HG02759 (cell line): ENCODE measurements around the gene UBE3B.

Experiments used
- ATAC-seq: cut with Tn5 transposase; IDR thresholded peaks from one replicate; pipeline ENCODE4 v1.9.1; 2021; ENCODE audit warnings: mild to moderate bottlenecking, moderate library complexity; ENCODE audit not compliant: unreplicated experiment

UBE3B gene

DNA sequence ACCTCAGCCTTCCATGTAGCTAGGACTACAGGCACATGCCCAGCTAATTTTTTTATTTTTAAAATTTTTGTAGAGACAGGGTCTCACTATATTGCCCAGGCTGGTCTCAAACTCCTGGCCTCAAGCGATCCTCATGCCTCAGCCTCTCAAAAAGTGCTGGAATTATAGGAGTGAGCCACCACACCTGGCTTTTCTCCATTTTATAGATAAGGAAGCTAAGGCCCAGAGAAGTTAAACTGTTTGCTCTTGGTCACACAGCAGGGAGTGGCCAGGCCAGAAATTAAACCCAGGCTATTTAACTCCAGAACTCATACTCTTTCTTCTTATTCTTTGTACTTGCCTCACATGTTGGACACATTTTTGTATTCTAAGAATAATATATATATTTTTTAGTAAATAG lies 16.5 kb downstream of the UBE3B start:
- no peak for ATAC-seq

DNA sequence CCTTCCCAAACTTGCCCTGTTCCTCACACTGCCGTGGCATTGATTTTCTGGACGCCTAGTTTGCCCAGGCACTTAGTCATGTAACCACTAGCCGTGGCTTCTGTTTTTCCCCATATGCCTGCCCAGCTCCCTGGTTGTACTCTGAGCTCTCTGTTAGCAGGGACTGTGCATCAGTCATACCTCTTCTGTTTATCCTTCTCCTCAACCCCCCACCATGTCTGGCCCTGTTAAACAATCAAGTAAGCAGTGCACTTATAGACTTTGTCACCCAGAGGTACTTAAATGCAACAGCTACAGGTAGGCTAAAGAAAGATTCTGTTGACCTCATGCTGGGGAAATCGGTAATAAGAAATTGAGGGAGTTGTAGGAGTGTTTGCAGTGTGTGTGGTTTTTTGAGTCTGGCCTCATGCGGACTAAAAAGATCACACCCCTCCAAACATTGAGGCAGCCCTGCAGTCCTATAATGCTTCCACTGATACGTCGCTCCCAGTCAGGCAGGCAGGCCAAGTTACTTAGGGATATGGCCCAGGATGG lies 17.0 kb downstream of the UBE3B start:
- ATAC-seq = no peak

DNA sequence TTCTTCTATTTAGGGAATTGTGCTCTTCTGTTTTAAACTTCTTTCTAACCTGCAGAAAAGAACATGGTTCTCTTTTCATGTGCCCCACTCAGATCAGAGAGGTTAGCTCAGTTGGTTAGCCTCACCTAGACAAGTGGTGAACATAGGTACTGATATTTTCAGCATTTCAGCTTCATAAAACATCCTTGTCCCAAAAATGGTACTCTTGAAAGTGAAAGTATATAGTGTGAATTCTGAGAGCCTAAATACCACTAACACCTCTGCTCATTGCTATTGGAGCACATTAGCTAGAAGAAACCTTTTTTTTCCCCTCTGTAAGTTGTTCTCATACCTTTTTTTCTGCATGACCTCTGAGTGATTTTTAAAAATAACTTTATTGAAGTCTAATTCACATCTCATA lies 17.6 kb downstream of the UBE3B start:
- no peak for ATAC-seq

DNA sequence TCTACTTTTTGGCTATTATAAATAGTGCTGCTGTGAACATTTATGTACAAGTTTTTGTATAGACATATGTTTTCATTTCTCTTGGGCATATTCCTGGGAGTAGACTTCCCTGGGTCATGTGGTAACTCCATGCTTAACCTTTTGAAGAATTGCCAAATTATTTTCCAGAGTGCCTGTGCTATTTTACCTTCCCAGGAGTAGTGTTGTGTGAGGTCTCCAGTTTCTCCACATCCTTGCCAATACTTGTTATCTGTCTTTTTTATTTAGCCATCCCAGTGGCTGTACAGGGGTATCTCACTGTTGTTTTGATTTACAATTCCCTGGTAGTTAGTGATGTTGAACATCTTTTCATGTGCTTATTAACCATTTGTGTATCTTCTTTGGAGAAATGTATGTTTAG lies 18.9 kb downstream of the UBE3B start:
- no peak for ATAC-seq

DNA sequence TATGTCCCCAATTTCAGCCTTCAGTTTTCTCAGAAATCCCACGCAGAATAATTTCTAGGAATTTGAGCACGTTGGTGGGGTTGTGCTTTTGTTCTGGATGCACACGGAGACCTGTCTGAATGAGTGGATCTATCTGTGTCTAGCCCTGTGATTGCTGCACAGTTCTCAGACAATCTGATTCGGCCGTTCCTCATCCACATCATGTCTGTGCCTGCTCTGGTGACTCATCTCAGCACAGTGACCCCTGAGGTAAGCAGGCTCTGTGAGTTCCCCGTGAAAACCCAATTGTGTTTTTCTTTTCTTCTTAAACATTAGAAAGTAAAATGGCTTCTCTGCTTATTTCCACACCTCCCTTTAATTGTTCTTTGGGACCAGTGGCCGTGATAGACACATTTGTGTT lies 20.2 kb downstream of the UBE3B start:
- no peak for ATAC-seq

DNA sequence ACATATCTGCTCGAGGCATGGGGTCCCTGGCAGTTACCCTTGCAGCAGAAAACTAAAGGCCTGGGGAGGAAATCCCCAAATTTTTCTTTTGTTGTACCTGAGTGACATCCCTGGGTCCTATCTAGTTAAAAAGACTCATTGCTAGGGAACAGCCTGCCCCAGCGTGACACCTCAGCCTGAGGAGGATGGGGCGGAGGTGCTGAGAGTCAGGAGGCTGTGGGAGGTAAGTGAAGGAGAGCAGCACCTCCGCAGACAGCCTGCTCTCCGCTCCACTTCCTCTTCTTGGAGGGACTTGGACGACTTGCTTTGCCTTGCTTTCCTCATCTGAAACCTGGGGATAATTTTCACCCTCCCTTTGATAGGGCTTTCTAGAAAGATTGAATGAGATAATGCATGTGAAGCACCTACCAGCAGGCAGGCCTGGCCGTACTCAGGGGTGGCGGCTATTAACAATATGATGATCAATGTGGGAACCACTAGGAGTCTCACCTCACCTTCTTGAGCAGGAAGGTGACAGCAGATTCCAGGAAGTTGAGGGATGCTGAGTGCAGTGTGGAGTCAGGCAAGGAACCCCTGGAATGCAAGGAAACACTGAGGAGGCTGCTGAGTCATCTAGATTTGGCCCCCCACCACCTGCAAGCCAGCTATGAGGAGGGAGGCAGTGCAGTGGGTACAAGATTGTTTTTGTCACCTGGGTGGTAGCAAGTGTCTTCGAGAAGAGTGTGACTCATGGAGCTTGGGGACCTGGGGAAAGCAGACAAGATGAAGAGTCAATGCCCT lies 23.2 kb downstream of the UBE3B start:
- no peak for ATAC-seq

DNA sequence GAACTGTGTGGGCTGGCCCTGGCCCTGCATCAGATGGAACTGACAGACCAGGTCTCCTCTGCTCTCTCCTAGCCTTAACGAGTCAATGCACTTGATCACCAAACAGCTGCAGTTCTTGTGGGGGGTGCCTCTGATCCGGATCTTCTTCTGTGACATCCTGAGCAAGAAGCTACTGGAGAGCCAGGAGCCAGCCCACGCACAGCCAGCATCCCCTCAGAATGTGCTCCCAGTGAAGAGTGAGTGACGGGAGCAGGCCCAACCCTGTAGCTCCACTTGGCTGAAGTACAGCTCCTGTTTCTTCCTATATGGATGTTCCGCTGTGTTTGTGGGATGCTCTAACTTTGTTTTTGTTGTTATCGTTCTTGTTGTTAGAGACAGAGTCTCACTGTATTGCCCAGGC lies 23.9 kb downstream of the UBE3B start:
- ATAC-seq = no peak

DNA sequence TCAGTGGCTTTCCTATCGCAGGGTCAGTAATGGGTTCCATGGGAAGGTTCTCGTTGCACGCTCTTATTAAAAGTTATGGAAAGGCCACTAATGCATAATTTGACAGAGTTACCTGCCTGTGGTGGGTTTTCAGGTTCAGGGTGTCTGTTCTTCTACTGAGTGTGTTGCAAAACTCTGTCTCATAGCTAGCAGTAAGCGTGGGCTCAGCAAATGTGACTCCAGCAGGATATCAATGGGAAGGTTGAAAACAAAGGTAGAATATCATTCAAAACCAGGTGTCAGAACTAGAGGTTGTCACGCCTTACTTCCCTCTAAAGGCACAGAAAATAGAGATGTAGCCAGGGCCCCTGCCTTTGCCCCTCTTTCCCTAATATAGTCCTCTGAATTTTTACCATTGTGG lies 24.9 kb downstream of the UBE3B start:
- no peak for ATAC-seq

DNA sequence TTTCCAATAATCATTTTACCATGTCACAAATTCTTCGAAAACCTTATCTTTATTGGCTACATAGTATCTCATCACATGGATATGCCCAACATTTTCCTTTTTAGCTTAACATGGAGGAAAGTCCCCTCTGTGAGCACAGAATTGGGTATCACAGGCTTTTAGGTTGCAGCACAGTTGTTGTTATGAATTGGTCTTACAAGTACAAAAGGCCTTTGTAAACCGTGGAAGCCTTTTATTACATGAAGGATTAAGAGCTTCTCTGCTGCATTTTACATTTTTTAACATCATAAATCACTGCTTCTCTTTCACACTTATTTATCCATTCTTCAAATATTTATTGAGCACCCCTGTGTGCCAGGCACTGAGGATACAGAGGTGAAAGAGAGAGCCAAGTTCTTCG lies 26.2 kb downstream of the UBE3B start:
- ATAC-seq = no peak

DNA sequence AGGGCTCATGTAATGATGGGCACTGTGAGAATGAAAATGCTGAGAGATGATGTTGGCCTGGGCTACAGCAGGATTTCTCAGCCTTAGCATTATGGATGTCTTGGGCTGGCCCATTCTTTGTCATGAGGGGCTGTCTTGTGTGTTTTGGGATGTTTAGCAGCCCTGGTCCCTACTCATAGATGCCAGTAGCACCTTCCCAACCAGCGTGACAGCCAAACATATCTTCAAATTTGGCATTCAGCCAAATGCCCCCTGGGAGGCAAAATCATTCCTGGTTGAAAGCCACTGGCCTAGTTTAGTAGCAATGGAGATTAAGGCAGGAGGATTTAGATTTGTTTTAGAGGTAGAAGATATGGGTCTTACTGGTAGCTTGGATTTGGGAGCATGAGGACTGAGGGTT lies 26.6 kb downstream of the UBE3B start:
- ATAC-seq = no peak

DNA sequence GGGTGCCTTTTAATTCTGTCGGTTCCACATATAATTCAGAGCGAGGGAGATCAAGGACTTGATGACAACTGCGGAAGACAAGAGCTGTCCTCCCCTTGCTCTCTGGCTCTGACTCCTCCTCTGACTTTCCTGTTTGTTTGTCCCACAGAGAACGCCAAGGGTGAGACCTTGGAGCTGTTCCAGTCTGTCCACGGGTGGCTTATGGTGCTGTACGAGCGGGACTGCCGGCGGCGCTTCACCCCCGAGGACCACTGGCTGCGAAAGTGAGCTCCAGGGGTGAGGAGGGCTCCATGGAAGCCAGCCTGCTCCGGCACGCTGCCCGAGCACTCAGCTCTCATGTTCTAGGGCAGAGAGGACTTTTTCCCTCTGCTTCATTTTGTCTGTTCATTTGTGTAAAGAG lies 32.8 kb downstream of the UBE3B start:
- no peak for ATAC-seq

DNA sequence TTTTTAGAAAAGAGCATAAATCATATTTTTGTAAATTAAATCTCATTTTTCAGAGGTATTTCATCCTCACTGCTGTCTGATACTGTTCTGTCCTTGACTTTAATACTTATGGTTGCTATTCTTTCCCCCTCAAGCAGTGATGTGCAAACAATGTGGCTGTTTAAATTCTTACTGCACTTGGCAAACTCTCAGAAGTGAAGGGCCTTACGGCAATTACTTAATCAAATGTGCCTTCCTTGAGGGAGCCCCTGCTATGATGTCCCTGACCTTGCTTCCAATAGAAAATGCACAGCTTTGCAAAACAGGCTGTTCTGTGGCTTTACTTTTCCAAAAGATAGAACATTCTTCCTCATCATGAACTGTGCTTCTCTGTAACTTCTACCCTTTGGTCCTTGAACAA lies 35.2 kb downstream of the UBE3B start:
- ATAC-seq = no peak

DNA sequence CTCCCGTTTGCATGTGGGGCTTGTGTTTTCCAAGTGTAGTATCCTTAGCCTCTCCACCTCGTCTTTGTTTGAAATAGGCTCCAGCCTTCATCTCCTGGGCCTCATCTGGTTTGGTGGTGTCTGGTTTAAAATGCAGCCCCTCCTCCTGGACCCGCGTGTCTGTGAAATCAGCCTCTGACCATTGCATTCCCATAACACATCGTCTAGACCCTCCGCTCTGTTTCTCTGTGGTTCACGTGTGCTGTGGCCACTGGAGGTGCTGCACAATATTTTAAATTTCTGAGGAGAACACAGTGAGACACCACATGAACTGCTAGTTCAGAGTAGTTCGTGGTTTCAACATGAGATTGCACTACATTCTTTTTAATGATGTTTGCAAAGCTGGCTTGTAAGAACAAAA lies 35.6 kb downstream of the UBE3B start:
- ATAC-seq = no peak

DNA sequence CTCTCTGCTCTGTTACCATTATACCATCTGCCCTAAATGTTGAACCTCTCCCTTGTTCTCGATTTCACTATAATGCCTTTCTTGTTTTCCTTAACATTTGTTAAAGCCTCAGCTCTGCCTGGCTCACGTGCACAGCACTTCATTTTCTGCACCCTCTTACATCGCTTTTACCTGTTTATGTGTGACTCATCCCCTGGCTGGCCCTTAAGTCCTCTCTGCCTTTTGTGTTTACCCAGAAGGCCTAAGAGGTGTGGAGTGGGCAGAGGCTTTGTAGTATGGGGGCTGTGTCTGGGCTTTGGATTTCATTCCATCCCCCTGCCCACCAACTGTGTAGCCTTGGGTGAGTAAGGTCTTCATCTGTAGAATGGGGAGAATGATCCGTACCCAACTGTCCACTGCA lies 36.5 kb downstream of the UBE3B start:
- ATAC-seq = no peak

DNA sequence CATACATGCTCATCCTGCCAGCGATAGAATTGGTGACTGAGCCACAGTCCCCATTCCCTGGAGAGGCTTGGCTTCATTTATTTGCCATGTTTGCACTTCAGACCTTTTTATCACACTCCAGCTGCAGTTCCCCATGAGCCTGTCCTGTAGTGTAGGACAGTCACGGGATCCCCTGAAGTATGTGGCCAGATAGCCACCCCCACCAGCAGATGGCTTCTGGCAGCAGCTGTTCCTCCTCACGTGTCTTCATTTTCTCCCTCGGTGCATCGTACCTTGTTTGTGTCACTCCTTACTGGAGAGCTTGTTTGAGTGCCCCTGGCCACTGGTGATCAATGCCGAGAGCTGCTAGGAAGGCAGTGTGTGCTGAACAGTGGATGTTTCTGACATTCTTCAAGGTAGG lies 40.2 kb downstream of the UBE3B start:
- no peak for ATAC-seq

DNA sequence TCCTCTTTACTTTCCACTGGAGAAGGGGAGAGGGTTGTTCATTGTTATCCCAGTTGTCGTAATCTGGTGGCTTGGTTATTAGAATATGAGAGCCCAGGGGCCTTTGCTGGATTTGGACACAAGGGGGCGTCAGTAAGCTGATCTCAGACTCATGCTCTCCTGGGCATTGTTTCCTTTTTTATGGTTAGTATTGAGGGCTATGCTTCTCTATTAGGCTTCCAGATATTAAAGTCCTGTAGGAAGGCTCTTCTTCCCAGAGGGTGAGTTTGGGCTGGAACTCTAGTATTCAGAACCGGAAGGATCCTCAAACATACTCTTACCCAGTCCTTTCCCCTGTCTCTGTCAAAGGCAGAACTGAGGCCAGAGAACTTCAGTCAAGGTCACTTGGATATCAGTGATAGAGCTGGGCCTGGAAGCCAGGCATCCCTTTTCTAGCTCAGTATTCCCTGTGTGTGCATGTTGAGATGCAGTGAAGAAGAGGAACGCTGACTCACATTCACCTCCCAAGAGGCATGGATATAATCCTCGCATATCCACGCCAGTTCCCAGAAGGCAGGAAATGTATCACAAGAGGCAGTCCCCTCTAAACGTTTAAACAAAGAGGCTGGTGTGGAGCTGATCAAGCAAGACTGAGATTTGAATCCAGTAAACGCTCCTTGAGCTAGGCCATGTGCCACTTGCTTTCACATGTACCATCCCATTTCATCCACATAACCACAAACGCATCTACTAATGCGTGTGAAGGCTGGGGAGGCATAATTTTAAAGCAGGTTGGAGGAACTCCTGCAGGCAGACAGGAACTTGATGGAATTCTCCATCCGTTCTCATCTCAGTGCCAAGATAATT lies 41.6 kb downstream of the UBE3B start:
- ATAC-seq = no peak

DNA sequence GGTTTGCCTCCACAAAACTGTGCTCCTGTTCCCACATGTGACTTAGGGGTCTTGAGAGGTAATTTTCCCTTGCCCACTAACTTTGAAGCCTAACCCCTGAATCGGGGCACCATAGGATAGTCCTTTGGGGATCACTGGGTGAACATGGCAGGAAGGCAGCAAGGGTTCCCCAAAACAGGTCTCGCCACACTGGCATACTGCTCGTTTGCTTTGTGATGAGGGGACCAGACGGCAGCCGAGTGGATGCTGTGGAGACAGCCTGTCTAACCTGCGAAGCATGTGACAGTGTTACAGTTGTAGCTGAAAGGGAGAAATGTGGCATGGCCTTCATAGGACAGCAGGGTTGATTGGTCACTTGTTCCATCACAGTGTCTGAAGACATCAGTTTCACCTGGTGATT lies 42.4 kb downstream of the UBE3B start:
- ATAC-seq = no peak

DNA sequence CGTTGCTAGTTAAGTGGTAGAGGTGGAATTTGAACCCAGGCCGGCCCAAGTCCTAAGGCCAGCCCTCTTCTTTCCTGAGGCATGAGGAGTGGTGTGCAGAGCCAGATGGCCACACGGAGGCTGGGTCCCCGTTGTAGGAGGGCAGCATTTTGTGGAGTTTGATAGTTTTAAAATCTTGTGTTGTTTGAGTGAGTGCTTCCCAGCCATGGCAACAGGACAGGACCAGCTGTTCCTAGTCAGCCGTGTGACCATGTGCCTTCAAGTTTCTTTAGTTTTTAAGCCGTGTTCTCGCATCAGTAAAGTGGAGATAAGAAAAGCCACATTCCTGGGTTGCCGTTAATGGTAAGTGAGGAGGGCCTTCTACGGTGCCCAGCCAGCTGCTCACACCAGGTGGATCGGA lies 44.4 kb downstream of the UBE3B start:
- no peak for ATAC-seq

DNA sequence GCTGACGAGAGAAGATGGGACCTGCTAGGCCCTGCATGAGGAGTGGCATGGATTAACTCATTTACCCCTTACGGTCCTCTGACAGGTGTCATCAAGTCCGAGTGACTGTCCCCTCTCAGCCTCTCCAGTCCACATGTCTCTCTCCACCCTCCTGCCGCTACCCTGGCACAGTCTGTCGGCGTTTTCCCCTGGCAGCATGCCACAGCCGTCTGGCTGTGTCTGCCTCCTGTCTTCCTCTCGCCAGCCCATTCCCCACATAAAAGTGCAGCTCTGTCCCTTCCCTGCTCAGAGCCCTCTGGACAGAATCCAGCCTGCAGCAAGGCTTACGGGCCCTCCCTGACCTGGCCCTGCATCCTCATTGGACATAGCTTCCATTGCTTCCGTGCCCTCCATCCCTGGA lies 45.6 kb downstream of the UBE3B start:
- no peak for ATAC-seq

DNA sequence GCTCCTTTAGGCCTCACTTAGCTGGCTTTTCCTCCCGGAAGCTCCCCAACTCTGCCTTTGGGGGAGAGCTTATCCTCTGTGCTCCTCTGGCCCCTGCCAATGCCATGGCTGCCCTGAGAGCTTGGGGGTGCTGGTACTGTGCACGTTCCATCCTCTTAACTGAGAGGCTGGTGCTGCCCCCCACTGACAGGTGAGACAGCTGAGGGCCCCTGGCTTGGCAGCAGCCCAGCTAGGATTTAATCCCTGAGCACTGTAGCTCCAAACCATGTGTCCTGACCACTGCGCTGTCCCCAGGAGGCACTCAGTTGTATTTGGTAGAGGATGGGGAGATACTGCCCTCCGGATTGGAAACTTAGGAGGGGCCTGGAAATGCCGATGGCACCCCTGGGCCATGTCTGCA lies 46.1 kb downstream of the UBE3B start:
- ATAC-seq = no peak

DNA sequence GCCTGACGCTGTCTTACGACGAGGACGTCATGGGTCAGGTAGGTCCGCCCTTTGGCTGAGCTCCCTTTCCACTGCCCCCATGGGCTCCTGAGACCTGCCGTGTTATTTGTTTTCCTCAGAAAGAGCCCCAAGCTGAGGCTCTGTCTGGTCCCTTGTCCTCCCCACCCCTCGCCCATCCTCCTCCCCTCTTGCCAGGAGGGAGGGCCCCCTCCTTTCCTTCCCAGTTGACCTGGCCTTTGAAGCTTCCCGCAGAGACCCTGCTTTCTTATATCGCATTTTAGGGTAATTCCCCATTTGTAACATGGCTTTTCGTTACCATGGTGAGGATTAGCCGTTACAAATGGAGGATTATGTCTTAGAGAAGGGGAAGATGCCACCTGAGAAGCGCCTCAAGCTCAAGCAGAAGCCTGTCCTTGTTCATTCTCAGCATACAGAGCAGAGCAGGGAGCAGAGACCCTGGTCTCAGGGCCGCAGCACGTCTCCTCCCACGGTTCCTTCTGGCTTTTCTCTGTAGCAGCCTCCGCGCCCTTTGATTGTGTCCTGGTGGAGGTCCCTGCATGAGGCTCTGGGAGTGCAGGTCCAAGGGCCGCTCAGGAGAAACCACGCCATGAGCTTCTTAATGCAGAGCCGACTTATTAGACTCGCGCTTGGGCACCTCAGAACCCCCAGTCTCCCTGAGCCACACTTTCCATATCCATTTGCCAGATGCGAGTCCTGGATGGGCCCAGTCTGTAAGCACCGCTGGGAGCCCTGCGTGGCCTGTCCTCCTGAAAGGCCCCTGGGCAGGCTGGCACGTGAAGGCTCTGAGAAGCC lies 47.2 kb downstream of the UBE3B start:
- ATAC-seq = no peak

DNA sequence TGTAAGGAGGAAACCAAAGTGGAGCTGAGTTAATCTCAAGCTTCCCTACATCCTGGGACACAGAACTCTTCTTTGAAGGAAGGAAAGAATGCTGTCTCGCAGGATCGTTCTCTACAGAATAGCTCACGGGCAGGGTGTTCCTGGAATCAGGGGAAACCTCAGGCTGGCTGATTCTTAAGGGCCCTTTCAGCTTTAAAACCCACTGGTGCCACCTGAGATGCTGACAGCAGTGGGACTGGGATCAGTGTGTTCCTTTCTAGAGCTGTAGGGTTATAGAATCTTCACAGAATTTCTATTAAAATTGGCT lies 47.8 kb downstream of the UBE3B start:
- no peak for ATAC-seq
